Lower leg skin (tissue), 4 donors: ENCODE results near the gene LACRT. TPM values are rescaled to one million over a fixed set of nuclear protein-coding genes. Genes with fewer than 3 reads are reported as not detected.
"Not testable (repeated sequence)": the region's sequence is repeated elsewhere in the genome, so short reads cannot be mapped to it uniquely, and the experiment has no call there.

Experiments used
- DNase-seq, 2 donors: peaks; one replicate each; pipeline ENCODE4 v3.0.0-alpha.2; 2019; ENCODE audit warnings: low spot score in 2 of 2
- H3K4me3 ChIP-seq: fragments of 200-600 bp; sonication (generic); 2 replicates; pipeline ENCODE4 v1.5.1; 2017; ENCODE audit warnings: mild to moderate bottlenecking, low read depth; ENCODE audit not compliant: poor library complexity, severe bottlenecking
- POLR2A ChIP-seq, 2 donors: fragments of 450-650 bp; IDR thresholded peaks; one replicate each; pipeline ENCODE4 v1.6.1; 2016 to 2017; ENCODE audit warnings: antibody characterized with exemption in 2 of 2, mild to moderate bottlenecking in 1 of 2, moderate library complexity in 1 of 2
- WGBS, 2 donors: methylation state at CpG; one replicate each; pipeline ENCODE4 v1.1.5; 2018; 5-methylcytosine and 5-hydroxymethylcytosine counted together
- intact Hi-C: fragments of 100-400 bp; cut with DNase I; formaldehyde crosslinking; loops from one replicate; pipeline ENCODE4 v1.15.0; 2023; ENCODE audit warnings: low total_unique reads
- total RNA-seq, 4 donors: library from RNA; depleted of rRNA; stranded (reverse); fragments of >200 nt; gene quantifications; one replicate each; pipeline ENCODE4 v1.1.0, GENCODE V29; 2016
- TF ChIP-seq, protein P1 (sequence below), 3 donors: fragments of 450-650 bp; IDR thresholded peaks; one replicate each; pipeline ENCODE4 v1.5.1; 2016; ENCODE audit warnings: antibody characterized with exemption in 3 of 3, mild to moderate bottlenecking in 3 of 3, moderate library complexity in 2 of 3

Gene LACRT
- total RNA-seq, 4 donors from 2014 or later, result 0.68 TPM; not detected in 3

DNA sequence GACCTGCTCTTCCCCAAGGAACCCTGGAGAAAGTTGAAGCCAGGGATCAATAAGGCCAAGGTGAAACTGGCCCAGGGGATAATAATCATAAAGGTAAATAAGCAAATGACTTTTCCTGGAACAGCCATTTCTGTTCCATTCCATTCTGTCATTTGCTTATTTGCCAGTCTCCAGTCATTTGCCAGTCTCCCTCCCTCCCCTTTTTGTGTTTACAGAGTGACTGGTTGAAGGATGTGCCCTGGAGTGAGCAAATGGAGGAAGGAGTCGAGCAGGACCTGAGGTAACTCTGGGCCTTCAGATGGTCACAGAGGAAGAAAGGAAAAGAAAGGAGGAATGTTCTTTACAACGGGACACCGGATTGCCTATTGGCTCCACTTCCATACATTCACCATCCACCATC is 31.3 kb upstream of the LACRT start:
- intact Hi-C loops, result no loop called here
- no peak for DNase-seq
- no peak overlapping the region for H3K4me3 ChIP-seq
- TF ChIP-seq, protein P1, sequence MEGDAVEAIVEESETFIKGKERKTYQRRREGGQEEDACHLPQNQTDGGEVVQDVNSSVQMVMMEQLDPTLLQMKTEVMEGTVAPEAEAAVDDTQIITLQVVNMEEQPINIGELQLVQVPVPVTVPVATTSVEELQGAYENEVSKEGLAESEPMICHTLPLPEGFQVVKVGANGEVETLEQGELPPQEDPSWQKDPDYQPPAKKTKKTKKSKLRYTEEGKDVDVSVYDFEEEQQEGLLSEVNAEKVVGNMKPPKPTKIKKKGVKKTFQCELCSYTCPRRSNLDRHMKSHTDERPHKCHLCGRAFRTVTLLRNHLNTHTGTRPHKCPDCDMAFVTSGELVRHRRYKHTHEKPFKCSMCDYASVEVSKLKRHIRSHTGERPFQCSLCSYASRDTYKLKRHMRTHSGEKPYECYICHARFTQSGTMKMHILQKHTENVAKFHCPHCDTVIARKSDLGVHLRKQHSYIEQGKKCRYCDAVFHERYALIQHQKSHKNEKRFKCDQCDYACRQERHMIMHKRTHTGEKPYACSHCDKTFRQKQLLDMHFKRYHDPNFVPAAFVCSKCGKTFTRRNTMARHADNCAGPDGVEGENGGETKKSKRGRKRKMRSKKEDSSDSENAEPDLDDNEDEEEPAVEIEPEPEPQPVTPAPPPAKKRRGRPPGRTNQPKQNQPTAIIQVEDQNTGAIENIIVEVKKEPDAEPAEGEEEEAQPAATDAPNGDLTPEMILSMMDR (IDR thresholded peaks at IDR 0.05), result no peak
- TF ChIP-seq POLR2A (IDR thresholded peaks at IDR 0.05), result no peak
- 75 to 76% methylated on average over 3 of the region's 3 CpGs for WGBS, 2 donors

DNA sequence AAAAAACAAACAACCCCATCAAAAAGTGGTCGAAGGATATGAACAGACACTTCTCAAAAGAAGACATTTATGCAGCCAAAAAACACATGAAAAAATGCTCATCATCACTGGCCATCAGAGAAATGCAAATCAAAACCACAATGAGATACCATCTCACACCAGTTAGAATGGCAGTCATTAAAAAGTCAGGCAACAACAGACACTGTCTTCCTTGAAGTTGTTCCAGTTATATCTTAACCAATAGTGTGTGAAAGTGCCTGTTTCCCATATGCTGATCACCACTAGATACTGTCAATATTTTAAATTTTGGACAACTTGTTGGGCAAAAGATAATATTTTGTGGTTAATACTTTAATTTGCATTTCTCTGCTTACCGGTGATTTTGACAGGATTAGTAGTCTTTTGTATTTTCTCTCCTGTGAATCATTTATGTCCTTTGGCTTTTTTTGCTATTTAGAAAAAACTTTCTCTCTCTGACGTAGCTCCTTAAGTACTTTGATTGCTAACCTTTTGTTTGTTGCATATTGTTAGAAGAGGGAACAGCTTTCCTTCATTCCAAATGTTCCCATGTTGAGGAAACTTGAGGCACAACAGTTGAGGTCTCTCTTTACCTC is 30.4 kb upstream of the LACRT start:
- DNase-seq, H3K4me3 ChIP-seq, intact Hi-C loops: not testable (repeated sequence)
- 67 to 76% methylated on average over 3 of the region's 3 CpGs for WGBS, 2 donors

DNA sequence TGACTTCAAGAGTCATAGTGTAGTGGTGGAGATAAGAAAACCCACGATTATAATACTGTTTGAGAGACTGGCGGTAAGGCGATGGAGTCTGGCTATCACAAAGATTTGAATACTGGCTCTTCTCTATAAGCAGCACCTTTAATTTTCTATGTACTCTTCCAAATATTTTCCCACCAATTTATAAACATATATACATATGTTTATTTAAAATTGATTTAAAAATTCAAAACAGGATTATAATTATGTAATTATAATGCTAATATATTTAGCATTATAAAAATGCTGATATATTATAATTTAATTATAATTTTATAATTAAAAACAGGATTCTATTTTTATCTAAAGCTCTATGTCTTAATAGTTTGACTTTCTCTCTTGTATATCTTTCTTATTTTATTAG is 28.9 kb upstream of the LACRT start:
- no peak for TF ChIP-seq POLR2A (IDR thresholded peaks at IDR 0.05)
- TF ChIP-seq, protein P1 (IDR thresholded peaks at IDR 0.05), result no peak
- DNase-seq, result no peak
- H3K4me3 ChIP-seq, result no peak overlapping the region
- WGBS, 2 donors, result 79 to 88% methylated on average over 3 of the region's 3 CpGs
- intact Hi-C loops, result no loop called here

DNA sequence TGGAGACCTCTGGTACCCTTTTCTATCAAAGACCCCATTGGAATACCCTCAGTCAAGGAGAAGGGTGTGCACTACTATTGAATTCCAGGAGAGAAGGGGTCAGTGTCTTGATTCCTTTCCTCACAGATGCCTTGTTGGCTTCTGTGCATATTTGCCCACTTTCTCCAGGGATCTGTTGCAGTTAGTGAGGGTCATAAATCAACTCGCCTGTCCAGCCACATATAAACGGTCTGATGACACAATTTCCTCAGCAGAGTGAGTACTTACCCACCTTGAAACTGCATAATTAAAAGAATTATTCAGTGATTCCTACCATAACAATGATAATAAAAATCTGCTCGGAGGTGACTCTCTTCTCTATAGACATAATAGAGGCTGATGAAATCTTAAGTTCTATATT is 27.3 kb upstream of the LACRT start:
- TF ChIP-seq, protein P1 (IDR thresholded peaks at IDR 0.05), result no peak
- TF ChIP-seq POLR2A (IDR thresholded peaks at IDR 0.05), result no peak
- DNase-seq, result no peak
- 49 to 60% methylated on average over 3 of the region's 3 CpGs for WGBS, 2 donors
- no peak overlapping the region for H3K4me3 ChIP-seq
- intact Hi-C loops, result no loop called here

DNA sequence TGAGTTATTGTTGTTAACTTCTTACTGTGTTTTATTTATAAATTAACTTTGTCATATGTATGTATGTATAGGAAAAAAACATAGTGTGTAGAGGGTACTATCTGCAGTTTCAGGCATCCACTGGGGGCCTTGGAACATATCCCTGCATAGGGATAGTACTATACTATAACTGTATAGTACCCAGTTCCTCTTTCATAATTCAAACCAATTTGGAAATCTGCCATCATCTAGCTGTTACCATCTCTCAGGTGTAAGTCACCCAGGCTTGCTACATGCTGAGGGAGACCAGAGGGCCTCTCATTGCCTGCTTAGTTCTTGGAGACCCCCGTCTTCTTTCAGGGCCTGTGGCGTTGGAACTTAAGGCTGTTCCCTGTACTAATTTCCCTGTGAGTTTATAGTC is 26.4 kb upstream of the LACRT start:
- 72 to 76% methylated on average over 2 of the region's 2 CpGs for WGBS, 2 donors
- intact Hi-C loops, result no loop called here
- no peak for TF ChIP-seq POLR2A (IDR thresholded peaks at IDR 0.05)
- TF ChIP-seq, protein P1 (IDR thresholded peaks at IDR 0.05), result no peak
- H3K4me3 ChIP-seq, result no peak overlapping the region
- DNase-seq, result no peak

DNA sequence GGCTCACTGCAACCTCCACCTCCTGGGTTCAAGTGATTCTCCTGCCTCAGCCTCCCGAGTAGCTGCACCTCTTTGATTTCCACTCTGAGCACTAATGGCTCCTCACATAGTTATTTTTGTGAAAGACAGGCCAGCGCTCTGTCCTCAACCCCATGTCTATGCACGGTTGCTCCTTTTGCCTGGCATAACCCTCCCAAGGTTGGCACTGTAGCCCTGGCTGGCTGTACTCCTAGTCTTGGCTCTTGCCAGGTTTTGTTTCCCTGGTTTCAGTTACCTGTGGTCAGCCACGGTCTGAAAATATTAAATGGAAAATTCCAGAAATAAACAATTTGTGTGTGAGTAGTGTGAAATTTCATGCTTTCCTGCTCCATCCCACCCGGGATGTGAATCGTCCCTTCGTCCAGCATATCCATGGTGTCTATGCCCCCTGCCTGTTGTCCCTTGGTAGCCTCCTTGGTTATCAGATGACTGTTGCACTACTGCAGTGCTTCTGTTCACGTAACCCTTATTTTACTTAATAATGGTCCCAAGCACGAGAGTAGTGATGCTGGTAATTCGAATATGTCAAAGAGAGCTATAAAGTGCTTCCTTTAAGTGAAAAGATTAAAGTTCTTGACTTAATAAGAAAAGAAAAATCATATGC is 25.7 kb upstream of the LACRT start:
- no peak for DNase-seq
- no peak overlapping the region for H3K4me3 ChIP-seq
- intact Hi-C loops, result no loop called here
- WGBS, 2 donors, result 70 to 74% methylated on average over 10 of the region's 10 CpGs
- TF ChIP-seq, protein P1 (IDR thresholded peaks at IDR 0.05), result no peak
- no peak for TF ChIP-seq POLR2A (IDR thresholded peaks at IDR 0.05)
